Neural cell (in vitro differentiated cells): ENCODE data around the gene GPR119.

Experiments
- EP300 ChIP-seq: fragments of 450-650 bp; conservative IDR thresholded peaks from 2 replicates; pipeline ENCODE4 v1.6.1; 2014; ENCODE audit warnings: antibody characterized with exemption, mild to moderate bottlenecking, moderate library complexity; ENCODE audit not compliant: poor library complexity, severe bottlenecking
- EZH2 ChIP-seq: fragments of 200-600, 300-800 bp; shearing (Covaris generic), sonication (generic); IDR thresholded peaks from 2 replicates; pipeline ENCODE4 v1.6.1; 2014; ENCODE audit warnings: antibody characterized with exemption, low read length, borderline replicate concordance, mild to moderate bottlenecking; ENCODE audit not compliant: insufficient read depth, poor library complexity, severe bottlenecking
- POLR2AphosphoS5 ChIP-seq: IDR thresholded peaks from 2 replicates; pipeline ENCODE4 v1.6.1; 2012
- RAD21 ChIP-seq: fragments of 450-650 bp; conservative IDR thresholded peaks from 2 replicates; pipeline ENCODE4 v1.6.1; 2014; ENCODE audit warnings: antibody characterized with exemption, mild to moderate bottlenecking, moderate library complexity
- SMC3 ChIP-seq: fragments of 450-650 bp; conservative IDR thresholded peaks from 2 replicates; pipeline ENCODE4 v1.6.1; 2014; ENCODE audit warnings: antibody characterized with exemption, mild to moderate bottlenecking, moderate library complexity; ENCODE audit not compliant: poor library complexity
- TF ChIP-seq, protein P1 (sequence below): fragments of 450-650 bp; IDR thresholded peaks from 2 replicates; pipeline ENCODE4 v1.5.1; 2014; ENCODE audit warnings: antibody characterized with exemption, mild to moderate bottlenecking, moderate library complexity; ENCODE audit not compliant: poor library complexity, severe bottlenecking
- TF ChIP-seq, protein P2 (sequence below): IDR thresholded peaks from 2 replicates; pipeline ENCODE4 v1.6.1; 2012; ENCODE audit warnings: borderline replicate concordance

DNA sequence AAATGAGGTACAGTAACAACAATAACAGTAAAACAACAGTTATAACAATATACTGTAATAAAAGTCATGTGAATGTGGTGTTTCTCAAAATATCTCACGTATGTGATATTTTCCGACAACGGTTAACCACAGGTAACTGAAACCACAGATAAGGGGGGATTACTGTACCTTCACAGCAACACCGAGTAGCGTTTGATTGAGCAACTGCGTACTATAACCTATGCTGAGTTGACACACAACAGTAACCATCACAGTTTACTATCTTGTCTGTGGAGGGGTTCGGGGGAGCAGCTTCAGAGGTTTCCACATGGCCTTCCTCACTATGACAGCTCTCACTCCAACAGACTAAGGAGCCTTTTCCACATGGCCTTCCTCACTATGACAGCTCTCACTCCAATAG, 29.7 kb upstream of the GPR119 start:
- TF ChIP-seq POLR2AphosphoS5 = no peak
- TF ChIP-seq, protein P1, sequence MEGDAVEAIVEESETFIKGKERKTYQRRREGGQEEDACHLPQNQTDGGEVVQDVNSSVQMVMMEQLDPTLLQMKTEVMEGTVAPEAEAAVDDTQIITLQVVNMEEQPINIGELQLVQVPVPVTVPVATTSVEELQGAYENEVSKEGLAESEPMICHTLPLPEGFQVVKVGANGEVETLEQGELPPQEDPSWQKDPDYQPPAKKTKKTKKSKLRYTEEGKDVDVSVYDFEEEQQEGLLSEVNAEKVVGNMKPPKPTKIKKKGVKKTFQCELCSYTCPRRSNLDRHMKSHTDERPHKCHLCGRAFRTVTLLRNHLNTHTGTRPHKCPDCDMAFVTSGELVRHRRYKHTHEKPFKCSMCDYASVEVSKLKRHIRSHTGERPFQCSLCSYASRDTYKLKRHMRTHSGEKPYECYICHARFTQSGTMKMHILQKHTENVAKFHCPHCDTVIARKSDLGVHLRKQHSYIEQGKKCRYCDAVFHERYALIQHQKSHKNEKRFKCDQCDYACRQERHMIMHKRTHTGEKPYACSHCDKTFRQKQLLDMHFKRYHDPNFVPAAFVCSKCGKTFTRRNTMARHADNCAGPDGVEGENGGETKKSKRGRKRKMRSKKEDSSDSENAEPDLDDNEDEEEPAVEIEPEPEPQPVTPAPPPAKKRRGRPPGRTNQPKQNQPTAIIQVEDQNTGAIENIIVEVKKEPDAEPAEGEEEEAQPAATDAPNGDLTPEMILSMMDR = no peak
- TF ChIP-seq SMC3 = no peak
- no peak for TF ChIP-seq EZH2
- TF ChIP-seq, protein P2, sequence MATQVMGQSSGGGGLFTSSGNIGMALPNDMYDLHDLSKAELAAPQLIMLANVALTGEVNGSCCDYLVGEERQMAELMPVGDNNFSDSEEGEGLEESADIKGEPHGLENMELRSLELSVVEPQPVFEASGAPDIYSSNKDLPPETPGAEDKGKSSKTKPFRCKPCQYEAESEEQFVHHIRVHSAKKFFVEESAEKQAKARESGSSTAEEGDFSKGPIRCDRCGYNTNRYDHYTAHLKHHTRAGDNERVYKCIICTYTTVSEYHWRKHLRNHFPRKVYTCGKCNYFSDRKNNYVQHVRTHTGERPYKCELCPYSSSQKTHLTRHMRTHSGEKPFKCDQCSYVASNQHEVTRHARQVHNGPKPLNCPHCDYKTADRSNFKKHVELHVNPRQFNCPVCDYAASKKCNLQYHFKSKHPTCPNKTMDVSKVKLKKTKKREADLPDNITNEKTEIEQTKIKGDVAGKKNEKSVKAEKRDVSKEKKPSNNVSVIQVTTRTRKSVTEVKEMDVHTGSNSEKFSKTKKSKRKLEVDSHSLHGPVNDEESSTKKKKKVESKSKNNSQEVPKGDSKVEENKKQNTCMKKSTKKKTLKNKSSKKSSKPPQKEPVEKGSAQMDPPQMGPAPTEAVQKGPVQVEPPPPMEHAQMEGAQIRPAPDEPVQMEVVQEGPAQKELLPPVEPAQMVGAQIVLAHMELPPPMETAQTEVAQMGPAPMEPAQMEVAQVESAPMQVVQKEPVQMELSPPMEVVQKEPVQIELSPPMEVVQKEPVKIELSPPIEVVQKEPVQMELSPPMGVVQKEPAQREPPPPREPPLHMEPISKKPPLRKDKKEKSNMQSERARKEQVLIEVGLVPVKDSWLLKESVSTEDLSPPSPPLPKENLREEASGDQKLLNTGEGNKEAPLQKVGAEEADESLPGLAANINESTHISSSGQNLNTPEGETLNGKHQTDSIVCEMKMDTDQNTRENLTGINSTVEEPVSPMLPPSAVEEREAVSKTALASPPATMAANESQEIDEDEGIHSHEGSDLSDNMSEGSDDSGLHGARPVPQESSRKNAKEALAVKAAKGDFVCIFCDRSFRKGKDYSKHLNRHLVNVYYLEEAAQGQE = no peak
- no peak for TF ChIP-seq EP300
- TF ChIP-seq RAD21 = no peak
